ENCODE results near the gene HIC2.
"Not testable (repeated sequence)": the region's sequence is repeated elsewhere in the genome, so short reads cannot be mapped to it uniquely, and the experiment has no call there.

Gene HIC2

DNA sequence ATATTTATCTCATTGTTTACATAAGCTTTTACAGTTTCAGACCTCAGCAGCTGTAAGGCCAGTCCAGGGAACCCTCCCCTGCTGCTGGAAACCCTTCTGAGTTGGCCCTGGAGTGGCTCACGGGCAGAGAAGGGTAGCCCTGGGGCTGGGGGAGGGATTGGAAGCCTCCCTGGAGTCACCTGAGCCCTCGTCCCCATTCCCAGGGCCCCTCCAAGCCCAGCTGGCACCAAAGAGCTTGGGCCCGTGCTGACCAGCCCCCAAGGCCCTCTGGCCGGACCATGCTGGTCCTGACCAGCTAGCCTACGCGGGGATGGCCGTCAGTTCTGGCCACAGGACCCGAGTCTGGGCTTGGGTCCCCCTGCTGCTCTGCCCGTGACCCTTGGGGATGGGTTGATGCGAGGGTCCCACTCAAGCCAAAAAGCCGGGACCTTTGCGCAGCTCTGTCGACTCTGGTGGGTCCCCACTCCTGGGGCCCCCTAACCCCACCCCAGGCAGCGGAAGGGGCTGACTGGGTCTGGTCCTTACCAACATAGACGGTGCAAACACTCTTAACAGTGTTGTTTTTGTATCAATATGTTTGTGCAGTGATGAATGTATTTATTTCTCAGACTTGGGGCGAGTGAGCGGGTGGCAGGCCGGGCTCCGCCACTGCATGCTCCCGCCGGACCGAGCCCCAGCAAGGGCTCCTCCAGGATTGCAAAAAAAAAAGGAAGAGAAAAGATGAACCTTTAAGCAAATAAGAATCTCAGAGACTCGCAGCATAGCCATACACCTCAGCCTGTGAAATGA is 32.6 kb downstream of the HIC2 start:
- DNase-seq (ENCODE audit: low spot score): no peak

DNA sequence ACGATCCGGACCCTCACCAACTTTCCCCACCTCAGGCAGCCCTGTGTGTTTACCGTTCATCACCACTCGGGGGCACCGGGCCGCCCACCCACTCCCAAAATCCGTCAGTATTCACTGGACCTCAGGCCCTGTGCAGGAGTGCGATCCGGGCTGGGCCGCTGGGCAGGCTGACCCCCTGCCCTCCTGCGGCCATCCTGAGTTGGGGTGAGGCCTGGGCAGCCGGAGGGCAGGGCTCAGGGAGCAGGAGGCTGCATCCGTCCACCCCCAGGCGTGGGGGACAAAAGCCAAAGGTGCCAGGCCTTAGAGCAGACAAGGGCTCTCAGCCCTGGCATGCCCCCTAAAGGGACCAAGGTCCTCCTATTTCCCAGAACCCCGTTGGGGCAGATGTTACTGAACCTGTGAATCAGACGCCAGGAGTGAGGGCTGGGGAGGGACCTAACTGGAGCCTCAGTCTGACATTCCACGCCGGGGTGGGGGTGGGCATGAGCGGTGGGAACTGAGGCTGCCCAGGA is 33.2 kb downstream of the HIC2 start:
- no peak for DNase-seq (ENCODE audit: low spot score)

DNA sequence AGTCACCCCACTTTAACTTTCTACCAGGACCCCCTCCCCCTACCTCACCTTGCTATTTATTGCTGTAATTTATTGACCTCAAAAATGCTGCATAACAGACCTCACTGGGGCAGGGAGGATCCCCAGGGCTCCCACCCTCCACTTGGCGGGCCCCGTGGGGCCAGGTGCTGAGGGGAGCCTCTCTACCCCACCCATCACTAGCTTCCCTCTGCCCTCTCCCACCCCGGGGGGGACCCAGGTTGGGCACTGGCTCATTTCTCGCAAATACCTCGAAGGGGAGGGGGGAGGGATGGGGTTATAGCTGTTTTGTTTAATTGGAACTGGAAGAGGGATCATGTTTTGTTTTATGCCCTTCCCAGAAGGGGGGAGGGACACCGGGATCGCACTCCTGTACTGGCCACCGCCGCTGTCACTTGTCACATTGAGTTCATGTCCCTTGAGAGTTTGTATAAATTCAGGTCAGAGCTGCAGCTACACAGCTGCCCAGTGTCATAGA is 33.7 kb downstream of the HIC2 start:
- DNase-seq (ENCODE audit: low spot score): no peak

- no peak for DNase-seq (ENCODE audit: low spot score)
Observed at GRCh38 chr22:21451545-21452520, 34.7 kb downstream of the HIC2 start.

DNA sequence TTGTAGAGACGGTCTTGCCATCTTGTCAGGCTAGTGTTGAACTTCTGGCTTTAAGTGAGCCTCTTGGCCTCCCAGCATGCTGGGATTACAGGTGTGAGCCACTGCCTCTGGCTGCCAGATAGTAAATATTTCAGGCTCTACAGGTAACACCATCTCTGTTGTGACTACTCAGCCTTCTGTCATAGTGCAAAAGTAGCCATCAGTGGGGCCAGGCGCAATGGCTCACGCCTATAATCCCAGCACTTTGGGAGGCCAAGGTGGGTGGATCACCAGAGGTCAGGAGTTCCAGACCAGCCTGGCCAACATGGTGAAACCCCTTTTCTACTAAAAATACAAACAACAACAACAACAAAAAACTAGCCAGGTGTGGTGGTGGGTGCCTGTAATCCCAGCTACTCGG is 35.5 kb downstream of the HIC2 start:
- DNase-seq (ENCODE audit: low spot score): not testable (repeated sequence)

GRCh38 chr22:21454998-21455333 is 37.8 kb downstream of the HIC2 start:
- DNase-seq (ENCODE audit: low spot score): not testable (repeated sequence)

- DNase-seq (ENCODE audit: low spot score): no peak
Observed at GRCh38 chr22:21455334-21456089, 38.3 kb downstream of the HIC2 start.

GRCh38 chr22:21457023-21457787 is 40.0 kb downstream of the HIC2 start:
- no peak for DNase-seq (ENCODE audit: low spot score)

DNA sequence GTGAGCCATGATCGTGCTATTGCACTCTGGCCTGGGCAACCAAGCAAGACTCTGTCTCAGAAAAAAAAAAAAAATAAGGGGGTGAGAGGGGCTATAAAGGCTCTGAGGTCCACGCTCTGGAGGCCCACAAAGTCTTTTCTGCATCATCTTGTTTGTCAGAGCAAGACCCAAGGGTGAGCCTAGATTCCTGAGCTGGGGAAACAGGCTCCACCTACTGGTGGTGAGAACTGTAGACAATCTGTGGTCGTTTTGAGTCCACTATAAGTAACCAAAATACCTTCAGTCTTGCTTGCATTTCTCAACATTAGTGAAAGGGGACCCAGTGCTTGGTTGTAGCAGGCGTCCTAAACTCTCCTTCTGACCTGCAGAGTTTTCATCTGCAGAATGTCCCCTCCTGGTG is 45.5 kb downstream of the HIC2 start:
- DNase-seq (ENCODE audit: low spot score): not testable (repeated sequence)

GRCh38 chr22:21467337-21468193 is 50.4 kb downstream of the HIC2 start, which contains the start of gene TMEM191C:
Gene TMEM191C, plus strand, starts transcription at chr22:21467387. Its CDS starts 73 bp downstream, at chr22:21467460.
- not testable (repeated sequence) for DNase-seq (ENCODE audit: low spot score)

DNA sequence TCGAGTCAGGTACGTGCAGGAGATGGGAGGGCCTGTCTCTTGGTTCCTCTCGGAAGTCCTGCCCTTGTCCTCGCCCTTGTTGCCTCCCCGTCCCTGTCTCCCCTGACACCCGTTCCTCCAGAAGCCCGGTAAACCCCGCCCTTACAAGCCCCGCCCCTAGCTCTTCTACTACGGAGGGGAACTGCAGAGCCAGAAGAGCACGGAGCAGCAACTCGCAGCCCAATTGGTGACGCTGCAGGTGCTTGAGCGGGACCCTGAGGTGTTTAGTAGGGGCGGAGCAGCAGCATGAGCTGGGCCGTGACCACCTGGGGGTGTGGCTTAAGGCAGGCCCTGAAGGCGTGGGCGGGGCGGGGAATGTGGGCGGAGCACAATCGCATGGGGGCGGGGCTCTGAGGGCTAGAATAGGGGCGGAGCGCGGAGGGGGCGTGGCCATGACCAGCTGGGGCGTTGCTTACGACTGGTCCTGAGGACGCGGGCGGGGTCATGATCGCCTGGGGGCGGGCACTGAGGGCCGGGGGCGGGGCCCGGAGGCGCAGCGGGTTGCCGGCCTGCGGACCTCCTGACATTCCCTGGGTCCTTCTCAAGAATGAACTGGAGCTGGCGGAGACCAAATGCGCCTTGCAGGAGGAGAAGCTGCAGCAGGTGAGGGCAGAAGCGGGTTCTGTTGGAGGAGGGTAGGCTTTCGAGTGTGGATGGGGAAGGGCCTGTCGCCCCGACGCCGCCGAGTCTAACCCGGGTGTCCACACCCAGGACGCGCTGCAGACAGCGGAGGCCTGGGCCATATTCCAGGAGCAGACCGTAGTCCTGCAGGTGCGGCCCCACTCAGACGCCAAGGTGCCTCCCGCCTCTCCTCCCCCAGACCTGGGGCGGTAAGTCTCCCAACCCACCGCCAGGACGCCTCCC is 51.3 kb downstream of the HIC2 start:
- DNase-seq (ENCODE audit: low spot score): peak; percentile 88

- DNase-seq (ENCODE audit: low spot score): not testable (repeated sequence)
Observed at GRCh38 chr22:21469097-21469994, 52.2 kb downstream of the HIC2 start.

- DNase-seq (ENCODE audit: low spot score): not testable (repeated sequence)
Observed at GRCh38 chr22:21472984-21473383, 55.8 kb downstream of the HIC2 start.

GRCh38 chr22:21473664-21474063 is 56.5 kb downstream of the HIC2 start:
- DNase-seq (ENCODE audit: low spot score): not testable (repeated sequence)

DNA sequence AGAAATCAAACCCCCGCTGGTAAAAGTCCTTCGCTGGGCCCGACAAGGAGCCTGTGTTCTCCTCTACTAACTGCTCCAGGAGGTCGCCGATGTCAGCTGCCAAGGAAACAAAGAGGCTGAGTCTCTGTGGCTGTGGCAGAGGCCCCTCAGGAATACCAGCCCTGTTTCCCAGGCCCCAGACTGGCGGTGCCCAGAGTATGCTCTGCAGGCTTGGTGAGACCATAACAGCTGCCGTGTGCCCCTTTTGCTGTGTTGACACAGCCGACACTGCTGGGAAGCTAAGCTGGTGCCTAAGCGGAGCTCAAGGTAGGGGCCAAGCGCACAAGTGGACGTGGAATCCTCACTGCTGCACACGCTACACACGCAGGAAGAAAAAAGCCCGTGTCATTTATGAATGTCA is 66.9 kb downstream of the HIC2 start:
- not testable (repeated sequence) for DNase-seq (ENCODE audit: low spot score)

- DNase-seq (ENCODE audit: low spot score): not testable (repeated sequence)
Observed at GRCh38 chr22:21487723-21488122, 70.6 kb downstream of the HIC2 start.

- not testable (repeated sequence) for DNase-seq (ENCODE audit: low spot score)
Observed at GRCh38 chr22:21489149-21489680, 72.0 kb downstream of the HIC2 start.

Data from activated CD4-positive, alpha-beta T cell treated with anti-CD3 and anti-CD28 coated beads, Interleukin-2, Interleukin-4, amounts not matched to agents 100 ng/mL and 50 ng/mL, durations not matched to agents 16 hours and 8 hours (primary cell).